ENCODE measurements around the gene EXOC2. TPM values are rescaled to one million over a fixed set of nuclear protein-coding genes. Genes with fewer than 3 reads are reported as not detected.

Gene EXOC2
- total and polyA plus RNA-seq, 2 donors (not counting 3 experiments of a cell fraction or from before 2014, with no cell fraction given), result 18.2 to 30.8 TPM

DNA sequence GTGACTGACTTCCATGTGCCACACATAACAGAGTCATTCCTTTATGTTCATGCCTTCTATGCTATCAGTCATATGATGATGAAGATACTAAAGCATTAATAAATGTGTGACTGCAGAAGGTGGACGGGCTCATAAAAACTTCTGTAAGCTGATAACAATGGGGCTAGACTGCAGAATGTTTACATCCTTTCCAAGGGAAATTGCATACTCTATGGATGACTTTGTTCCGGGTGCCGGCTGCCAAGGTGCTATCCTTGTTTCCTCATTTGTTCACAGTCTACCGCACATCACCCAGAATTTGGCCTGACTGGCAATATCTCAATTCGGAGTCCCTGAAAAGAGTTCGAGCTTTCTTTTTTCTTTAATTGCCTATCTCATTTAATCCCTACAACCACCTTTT lies 121.0 kb downstream of the EXOC2 start:
- no peaks in the 10 kb centered on the region for H3K4me1 ChIP-seq (ENCODE audit: control insufficient read depth, extremely low read depth, insufficient read depth, low read length)
- H4K20me1 ChIP-seq (replicated peaks; ENCODE audit: control insufficient read depth, extremely low read depth, insufficient read depth, low read length), result no peaks in the 10 kb centered on the region
- TF ChIP-seq JUN (IDR thresholded peaks at IDR 0.05; ENCODE audit: borderline replicate concordance, insufficient read depth, insufficient read length, low read depth) (no peak), GATA2 (IDR thresholded peaks at IDR 0.05; ENCODE audit: insufficient read depth, insufficient read length, low read depth, low read length) (no peak), MYC (IDR thresholded peaks at IDR 0.05; ENCODE audit: low read depth, low read length) (no peak), FOS (IDR thresholded peaks at IDR 0.05; ENCODE audit: borderline replicate concordance, insufficient read depth, low read length) (no peak), POLR2A (IDR thresholded peaks at IDR 0.05; ENCODE audit: low read depth, low read length) (no peak), POLR2AphosphoS5 (IDR thresholded peaks at IDR 0.05; ENCODE audit: insufficient read depth, low read depth, low read length) (no peak), EZH2 (IDR thresholded peaks at IDR 0.05; ENCODE audit: borderline replicate concordance, low read depth, low read length, severe bottlenecking) (no peak)
- TF ChIP-seq, protein P1, sequence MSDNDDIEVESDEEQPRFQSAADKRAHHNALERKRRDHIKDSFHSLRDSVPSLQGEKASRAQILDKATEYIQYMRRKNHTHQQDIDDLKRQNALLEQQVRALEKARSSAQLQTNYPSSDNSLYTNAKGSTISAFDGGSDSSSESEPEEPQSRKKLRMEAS (IDR thresholded peaks at IDR 0.05; ENCODE audit: insufficient read depth, insufficient read length), result no peak
- TF ChIP-seq, protein P2, sequence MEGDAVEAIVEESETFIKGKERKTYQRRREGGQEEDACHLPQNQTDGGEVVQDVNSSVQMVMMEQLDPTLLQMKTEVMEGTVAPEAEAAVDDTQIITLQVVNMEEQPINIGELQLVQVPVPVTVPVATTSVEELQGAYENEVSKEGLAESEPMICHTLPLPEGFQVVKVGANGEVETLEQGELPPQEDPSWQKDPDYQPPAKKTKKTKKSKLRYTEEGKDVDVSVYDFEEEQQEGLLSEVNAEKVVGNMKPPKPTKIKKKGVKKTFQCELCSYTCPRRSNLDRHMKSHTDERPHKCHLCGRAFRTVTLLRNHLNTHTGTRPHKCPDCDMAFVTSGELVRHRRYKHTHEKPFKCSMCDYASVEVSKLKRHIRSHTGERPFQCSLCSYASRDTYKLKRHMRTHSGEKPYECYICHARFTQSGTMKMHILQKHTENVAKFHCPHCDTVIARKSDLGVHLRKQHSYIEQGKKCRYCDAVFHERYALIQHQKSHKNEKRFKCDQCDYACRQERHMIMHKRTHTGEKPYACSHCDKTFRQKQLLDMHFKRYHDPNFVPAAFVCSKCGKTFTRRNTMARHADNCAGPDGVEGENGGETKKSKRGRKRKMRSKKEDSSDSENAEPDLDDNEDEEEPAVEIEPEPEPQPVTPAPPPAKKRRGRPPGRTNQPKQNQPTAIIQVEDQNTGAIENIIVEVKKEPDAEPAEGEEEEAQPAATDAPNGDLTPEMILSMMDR (IDR thresholded peaks at IDR 0.05; ENCODE audit: extremely low read depth in 1 of 2, insufficient read depth in 1 of 2, low read depth in 1 of 2, low read length in 2 of 2), result no peak
- H3K4me2 ChIP-seq (ENCODE audit: insufficient read depth, low read length), result no peak overlapping the region
- ChIA-PET POLR2A (no interaction called here), CTCF (no interaction called here)
- intact Hi-C loops (cut with micrococcal nuclease) (no loop called here), dilution Hi-C loops (cut with MboI; ENCODE audit: extremely low pct_ligation_motif_present, low sequenced_read_pairs) (no loop called here)
- H3K9ac ChIP-seq (replicated peaks; ENCODE audit: extremely low read depth, insufficient read depth, low read length), result no peak overlapping the region
- DNase-seq (ENCODE audit: low read depth, low spot score), result no peak
- H3K36me3 ChIP-seq (ENCODE audit: control insufficient read depth in 2 of 2, extremely low read depth in 1 of 2, insufficient read depth in 2 of 2, low read length in 2 of 2), result peaks cover 3 to 7% of the 10 kb centered on the region in 2 experiments
- H3K9me3 ChIP-seq (replicated peaks; ENCODE audit: control insufficient read depth, insufficient read depth, low read length), result no peaks in the 10 kb centered on the region
- H3K9me1 ChIP-seq (replicated peaks; ENCODE audit: control insufficient read depth, extremely low read depth, insufficient read depth, low read length), result no peaks in the 10 kb centered on the region
- no peaks in the 10 kb centered on the region for H3K79me2 ChIP-seq (ENCODE audit: control insufficient read depth, insufficient read depth, low read length)
- FAIRE-seq, result no peak
- H2AFZ ChIP-seq (ENCODE audit: low read depth, low read length), result no peak overlapping the region
- no TSS peak for BruUV-seq (replicated peaks)
- H3K27ac ChIP-seq (ENCODE audit: insufficient read depth, low read depth, low read length), result no peak overlapping the region
- H3K4me3 ChIP-seq (replicated peaks in 1 of 3; ENCODE audit: insufficient read depth in 1 of 3, low read depth in 1 of 3, low read length in 3 of 3), result no peak overlapping the region
- H3K27me3 ChIP-seq (ENCODE audit: control insufficient read depth in 2 of 2, insufficient read depth in 2 of 2, low read length in 2 of 2), result no peaks in the 10 kb centered on the region
